HG03066 (cell line): ENCODE results near the gene CFDP1.
A peak's percentile ranks its signal among the peaks of the same experiment; 100 is the strongest.

Experiments
- ATAC-seq: cut with Tn5 transposase; IDR thresholded peaks from one replicate; pipeline ENCODE4 v1.9.1; 2021; ENCODE audit warnings: low read depth; ENCODE audit not compliant: unreplicated experiment

CFDP1 gene

DNA sequence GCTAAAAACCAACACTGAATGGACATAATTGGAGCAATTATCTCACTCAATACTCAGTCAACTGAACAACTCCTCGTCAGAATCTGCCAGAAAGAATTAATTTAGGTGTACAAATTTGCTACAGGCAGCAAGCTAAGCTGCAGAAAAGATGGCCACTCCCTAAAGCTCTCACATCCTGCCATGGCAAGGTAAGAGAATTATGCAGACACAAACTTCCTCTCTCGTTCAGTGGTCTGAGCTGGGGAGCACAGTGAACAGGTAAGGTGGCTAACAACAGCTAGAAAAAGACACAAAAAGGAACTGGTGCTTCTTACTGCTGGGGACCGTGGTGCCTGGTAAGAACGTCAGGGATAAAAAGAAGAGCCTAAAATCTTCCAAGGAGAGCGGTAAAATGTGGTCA is 107.0 kb downstream of the CFDP1 start:
- no peak for ATAC-seq

DNA sequence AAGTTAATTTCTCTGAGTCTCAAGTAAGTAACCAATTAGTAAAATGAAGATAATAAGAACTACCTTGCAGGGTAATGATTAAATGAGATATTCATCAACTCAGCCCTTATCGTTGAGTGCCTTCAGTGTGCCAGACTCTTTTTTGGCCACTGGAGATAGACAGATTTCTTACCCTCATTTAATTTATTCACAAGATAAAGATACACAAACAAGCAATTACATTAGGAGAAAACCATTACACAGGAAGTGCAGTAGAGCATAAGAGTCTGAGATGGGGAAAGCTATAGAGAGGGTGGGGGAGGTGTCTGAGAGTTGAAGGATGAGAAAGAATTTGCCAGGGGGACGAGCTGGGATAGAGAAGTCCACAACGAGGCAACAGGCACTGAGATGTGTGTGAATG is 109.4 kb downstream of the CFDP1 start:
- no peak for ATAC-seq

DNA sequence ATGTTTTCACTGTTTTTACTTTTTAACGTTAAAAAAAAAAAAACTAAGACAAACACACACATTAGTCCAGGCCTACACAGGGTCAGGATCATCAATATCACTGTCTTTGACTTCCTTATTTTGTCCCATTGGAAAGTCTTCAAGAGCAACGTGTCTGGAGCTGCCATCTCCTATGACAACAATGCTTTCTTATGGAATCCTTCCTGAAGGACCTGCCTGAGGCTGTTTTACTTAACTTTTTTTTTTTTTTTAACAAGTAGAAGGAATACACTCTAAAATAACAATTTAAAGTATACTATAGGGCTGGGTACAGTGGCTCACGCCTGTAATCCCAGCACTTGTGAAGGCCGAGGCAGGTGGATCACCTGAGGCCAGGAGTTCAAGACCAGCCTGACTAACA is 110.1 kb downstream of the CFDP1 start:
- ATAC-seq: no peak

DNA sequence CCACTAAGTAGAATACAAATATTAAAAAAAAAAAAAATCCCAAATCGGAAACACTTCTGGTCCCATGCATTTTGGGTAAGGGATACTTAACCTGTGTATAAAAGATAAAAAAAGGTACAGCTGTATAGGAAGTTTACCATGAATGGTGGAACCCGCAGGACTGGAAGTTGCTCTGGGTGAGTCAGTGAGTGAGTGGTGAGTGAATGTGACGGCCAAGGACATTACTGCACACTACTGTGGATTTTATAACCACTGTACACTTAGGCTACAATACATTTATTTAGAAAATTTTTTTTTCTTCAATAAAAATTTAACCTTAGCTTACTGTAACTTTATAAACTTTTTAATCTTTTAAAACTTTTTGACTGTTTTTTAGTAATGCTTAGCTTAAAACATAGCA is 110.6 kb downstream of the CFDP1 start:
- no peak for ATAC-seq

DNA sequence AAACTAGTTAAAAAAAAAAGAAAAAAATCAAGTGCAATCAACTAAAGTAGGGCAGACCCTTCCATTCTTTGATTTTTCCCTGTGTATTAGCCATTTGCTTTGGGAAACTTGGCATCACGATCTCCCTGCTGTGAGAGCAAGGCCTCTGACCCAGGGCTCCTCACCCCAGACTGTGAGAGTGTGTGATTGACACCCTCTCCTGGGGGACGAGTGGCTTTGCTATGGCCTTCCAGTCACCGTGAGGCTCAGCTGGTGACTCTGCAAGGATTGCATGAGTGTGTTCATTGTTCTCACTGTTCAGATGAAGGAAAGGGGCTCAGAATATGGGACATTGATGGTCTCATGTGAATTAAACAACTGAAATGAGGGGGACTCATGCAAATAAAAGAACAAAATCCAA is 112.9 kb downstream of the CFDP1 start:
- ATAC-seq: peak; percentile 40

DNA sequence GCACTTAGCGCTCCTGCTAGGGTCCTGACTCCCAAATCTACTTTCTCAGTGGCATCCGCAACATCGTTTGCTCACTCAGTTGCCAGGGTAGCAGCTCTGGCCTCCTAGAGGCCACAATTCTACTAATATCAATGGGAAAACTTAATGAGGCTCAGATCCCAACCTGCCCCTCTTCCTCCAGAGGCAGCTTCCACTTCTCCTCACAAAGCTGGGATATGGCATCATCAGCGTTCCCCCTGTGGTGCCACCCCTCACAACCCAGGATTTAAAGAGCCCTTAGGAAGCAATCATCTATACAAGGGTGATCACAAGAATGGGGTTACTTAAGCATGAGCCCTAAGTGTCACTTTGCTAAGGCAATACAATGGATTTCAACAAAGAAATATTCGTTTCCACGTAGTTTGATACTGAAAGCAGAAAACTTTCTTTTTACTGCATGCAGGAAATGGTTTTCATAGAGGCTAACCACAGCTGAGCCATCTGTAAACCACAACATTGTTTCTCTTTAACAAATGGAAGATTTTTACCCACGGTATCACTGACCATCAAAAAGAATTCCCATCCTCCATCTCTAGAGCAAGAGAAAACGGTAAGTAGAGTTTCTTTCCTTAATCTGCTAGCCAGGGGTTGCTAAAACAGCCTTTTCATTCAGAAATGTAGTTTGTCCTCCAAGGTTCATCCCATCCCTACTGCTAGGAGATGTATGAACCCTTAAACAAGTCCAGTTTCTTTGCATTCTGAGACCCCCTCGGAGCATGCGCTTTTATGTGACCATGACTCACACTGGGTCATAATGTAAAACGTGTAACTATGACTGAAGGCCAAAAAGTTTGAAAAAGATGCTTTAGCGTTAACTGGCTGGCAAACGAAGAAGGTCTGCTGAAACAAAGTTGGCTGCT is 113.5 kb downstream of the CFDP1 start:
- ATAC-seq: peak; percentile 73

DNA sequence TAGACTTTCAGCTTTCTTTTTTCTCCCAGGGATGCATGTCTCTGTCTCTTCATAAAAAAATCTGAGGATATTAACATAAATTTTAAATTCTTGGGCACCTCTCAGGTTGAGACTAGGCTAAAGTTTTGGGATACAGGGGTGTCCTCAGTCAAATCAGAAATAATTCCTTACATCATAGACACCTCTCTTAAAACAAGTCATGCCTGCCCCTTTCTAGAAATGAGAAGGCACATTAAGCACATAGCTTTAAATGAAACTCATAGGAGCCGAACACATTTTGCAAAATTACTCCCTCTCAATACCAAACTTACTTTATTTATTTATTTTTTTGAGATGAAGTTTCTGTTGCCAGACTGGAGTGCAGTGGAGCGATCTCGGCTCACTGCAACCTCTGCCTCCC is 114.6 kb downstream of the CFDP1 start:
- no peak for ATAC-seq

DNA sequence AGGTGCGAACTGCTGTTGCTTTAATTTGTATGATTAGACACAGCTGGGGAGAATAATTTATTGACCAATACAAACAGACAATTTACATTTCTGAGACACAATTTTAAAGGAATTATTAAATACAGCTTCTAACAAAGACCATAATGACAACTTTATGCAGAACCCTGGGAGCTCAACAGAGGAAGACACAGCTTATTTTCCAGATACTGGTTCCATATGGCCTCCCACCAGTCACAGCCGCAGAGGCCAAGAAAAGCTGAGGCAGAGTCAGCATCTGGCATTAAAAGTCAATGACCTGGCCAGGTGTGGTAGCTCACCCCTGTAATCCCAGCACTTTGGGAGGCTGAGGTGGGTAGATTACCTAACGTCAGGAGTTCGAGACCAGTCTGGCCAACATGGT is 115.8 kb downstream of the CFDP1 start:
- no peak for ATAC-seq

DNA sequence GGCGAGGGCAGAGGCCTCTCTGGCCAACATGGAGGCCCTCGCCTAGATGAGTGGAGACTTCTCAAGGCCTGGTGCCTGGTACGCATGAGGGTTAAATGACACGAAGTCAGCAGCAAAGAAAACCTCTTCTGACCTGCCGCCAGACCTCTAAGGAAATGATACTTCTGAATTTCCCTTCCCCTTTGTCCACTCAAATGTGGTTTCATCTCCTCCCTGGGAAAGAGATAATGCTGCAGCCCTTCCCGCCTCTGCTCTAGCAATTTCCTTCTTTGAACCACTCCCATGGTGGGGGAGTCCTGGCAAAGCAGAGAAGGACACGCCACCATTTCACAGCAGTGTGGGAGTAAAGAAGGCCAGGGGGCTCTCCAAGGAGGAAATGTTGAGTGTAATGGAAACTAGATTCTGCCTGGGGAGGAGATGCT is 116.2 kb downstream of the CFDP1 start:
- no peak for ATAC-seq

DNA sequence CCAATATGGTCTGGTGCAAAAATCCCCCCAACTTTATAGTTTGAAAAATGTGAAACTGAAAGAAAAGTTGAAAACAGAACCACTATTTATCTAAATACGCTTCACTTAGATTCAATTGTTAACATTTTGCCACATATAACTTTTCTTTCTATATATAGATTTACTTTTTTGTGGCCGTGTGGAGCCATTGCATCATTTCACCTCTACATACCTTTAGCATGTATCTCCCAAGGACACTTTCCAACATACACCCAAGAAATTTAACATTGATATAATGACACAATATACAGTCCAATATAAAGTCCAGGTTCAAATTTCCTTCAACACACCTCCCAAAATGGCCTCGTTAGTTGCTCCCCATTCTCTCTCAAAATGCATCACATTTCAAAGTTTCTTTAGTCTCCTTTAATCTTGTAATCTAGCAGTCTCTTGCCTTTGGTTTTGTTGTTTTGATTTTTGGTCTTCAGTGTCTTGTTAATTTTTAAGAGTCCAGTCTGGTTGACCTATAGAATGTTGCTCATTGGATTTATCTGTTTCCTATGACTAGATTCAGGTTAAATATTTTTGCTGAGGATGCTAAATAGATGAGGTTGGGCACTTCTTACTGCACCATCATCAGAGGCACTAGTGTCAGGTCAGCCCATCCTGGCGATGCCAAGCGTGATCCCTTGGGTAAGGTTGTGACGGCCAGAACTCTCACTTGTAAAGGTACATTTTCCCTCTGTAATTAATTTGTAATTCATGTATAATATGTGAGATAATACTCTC is 117.6 kb downstream of the CFDP1 start:
- no peak for ATAC-seq

DNA sequence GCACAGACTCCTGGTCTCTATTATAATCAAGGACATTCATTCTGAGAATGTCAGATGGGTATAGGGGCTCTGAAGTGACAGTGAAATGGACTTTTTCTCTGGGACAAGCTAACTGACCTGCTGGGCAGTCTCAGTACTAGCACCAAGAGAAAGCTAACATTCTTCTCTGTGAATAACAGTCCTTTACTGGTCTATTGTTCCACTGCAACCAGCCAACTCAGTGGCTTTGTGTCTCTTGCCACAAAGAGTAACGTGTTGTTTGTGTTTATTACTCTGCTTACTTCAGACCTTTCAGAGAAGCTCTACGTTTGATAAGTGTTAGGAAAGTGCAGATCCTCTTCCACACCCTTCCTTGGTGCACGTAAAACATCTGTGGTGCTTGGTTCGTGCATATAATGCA is 120.4 kb downstream of the CFDP1 start:
- ATAC-seq: no peak

DNA sequence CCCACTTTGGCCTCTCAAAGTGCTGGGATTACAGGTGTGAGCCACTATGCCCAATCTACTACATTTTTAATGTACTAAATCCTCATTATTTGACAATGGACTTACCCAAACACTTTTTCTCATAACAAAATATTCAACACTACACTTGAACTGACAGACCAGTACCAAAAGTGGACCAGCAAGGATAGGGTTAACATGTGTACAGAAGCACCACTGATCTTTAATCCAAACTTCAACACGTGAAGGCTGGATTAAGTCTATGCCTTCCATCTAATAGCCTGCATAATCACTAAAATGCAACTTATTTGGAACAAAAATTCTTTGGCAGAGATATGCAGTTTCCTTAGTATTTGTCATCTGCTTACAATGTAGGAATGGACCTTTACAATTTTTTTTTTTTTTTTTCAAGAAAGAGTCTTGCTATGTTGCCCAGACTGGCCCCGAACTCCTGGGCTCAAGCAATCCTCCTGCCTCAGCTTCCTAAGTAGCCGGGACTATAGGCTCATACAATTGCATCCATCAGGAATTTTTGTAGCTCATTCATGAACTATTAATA is 121.8 kb downstream of the CFDP1 start:
- ATAC-seq: no peak

DNA sequence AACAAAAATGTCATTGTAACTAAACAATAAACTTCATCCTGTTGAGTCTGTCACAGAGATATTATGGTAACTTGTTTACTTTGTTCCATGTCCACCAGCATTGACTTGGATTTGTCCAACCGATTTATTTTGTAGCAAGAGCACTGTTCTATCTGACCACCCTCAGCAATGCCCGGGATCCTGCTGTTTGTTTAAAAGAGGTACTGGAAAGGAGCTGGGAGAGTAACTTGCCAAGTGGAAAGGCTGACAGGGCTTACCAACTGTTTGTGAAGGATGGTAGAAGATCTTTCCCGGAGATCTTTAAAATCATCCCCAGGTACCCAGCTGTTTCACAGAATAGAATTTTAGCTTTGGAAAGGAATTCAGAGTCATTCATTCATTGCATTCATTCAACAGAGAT is 122.8 kb downstream of the CFDP1 start:
- no peak for ATAC-seq

DNA sequence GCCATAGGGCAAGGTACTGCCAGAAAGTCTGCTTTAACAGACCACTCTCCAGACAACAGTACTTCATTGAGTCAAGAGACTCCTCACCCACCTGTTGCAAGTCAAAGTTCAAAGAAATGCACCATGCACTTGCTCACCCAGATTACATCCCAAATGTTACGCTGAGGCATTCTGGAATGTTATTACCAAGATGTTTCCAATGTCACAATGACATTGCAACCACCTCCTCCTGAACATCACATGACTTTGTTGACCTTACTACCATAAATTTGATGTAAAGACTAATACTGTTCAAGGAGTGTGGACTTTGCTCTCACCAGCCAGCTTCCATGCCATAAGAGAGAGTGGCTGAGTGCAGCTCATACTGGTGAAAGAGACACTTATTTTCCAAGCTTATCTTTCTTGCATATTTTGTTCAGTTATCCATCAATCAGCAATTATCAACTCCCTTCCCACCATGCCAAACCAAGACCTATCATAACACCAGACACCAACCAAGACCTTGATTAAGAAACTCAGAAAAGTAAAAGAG is 123.3 kb downstream of the CFDP1 start:
- no peak for ATAC-seq

DNA sequence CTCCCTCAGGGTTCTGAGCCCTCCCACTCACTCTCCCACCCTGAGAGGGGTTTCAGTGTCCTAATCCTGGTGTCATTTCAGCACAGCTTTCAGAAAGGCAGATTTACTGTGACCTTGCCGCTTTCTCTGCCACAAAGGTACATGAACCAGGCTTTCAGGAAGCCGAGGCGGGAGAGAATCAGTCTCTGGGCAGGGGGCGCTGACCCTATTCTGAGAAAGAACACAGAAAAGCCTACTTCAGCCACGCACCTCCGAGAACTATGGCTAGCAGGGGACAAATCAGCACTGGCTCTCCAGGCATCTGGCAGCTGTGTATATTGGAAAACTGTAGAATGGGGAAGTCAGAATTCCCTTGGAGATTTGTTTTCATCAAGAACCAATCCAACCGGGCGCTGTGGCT is 124.1 kb downstream of the CFDP1 start:
- no peak for ATAC-seq

DNA sequence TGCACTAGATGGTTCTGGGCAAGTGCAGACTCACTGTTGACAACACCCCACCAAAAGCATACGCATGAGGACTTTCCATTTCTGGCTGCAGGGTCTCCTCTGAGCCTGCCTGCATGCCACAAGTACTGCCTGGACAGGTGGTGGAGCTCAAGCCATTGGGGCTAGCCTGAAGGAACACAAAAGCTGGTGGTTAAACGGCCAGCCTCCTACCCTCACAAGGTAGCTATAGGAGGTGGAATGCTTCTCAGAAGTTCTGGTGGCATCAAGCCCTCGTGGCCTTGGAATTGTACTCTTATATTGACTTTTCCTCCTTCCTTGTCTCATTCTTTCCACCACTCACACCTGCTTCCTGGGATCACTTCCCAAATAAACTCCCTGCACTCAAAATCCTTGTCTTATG is 125.3 kb downstream of the CFDP1 start:
- no peak for ATAC-seq

DNA sequence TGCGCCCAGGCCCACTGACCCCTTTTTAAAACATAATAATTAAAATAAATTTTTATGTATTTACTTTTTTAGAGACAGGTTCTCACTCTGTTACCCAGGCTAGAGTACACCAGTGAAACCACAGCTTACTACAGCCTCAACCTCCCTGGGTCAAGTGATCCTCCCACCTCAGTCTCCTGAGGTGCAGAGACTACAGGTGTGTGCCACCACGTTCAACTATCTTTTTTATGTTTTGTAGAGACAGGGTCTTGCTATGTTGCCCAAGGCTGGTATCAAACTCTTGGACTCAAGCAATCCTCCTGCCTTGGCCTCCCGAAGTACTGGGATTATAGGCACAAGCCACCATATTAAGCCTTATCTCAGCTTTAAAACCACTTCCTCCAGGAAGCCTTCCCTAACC is 125.8 kb downstream of the CFDP1 start:
- no peak for ATAC-seq

DNA sequence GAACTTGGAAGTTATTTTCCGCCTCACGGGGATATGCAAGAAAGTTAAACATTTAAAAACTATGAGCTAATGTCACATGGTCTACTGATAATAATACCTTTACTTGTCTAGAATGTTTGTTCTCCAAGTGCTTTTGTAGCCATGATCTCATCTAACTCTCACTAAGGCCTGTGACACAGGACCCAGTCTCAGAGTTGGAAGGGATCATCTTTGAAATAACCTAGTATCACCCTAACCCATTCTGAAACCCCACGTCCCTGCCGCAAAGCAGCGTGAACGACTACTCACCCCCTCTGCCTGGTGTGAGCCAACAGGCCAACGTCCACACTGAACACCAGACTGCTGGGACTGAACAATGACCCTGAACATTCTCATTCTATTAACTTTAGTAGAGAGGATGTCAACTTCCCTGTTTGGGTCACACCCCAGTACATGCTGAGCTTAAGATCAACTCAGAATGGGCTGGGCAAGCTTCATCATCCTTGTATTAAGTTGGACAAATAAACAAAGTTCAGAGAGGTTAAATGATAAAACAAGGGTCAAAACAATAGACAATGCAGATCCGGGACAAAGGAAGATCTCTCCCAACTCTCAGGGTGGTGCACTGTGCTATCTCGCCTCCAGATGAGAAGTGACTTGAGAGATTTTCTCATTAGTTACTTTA is 127.1 kb downstream of the CFDP1 start:
- no peak for ATAC-seq

DNA sequence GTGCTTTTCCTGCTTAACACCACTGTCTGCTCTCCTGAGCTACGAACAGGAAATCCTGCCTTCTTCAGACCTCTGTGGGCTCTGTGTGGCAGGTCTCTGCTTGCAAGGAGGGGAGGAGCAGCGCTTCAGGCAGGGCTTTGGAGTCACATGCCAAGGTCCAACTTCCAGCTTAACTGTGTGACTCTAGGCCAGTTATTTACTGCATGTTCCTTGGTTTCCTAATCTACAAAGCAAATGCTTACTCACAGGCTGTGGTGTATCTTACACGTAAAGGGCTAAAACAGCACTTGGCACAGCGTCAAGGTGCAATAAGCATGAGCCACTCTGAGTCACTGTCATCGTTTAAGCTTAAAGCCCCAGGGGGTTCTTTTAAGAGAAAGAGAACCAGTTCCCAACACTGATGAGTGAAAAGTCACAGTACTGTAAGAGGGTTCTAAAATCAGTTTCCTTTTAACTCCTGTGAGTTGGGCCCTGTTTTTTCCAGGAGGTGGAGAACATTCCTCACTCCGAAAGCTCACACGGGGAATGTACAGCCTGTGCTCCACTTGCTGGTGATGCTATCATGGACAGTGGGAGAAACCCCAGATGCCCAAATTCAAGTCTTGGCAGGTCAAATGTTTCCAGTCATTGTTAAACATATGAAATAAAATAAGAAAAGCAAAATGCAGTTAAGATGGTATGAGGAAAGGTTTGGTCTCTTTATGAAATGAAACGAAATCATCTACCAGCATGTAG is 127.8 kb downstream of the CFDP1 start:
- ATAC-seq: peak; percentile 61
